Fibroblast of skin of abdomen (primary cell): ENCODE measurements around the gene SFXN5. TPM values are rescaled to one million over a fixed set of nuclear protein-coding genes. Genes with fewer than 3 reads are reported as not detected.
"Not testable (repeated sequence)": the region's sequence is repeated elsewhere in the genome, so short reads cannot be mapped to it uniquely, and the experiment has no call there.

Experiments used
- DNase-seq: peaks from one replicate; pipeline ENCODE4 v3.0.0-alpha.2; 2013
- polyA plus RNA-seq, 2 experiments: library from polyadenylated mRNA; unstranded; fragments of 120-200 nt; gene quantifications; one replicate each; pipeline ENCODE4 v1.2.1, GENCODE V29; 2013; ENCODE audit not compliant: insufficient read length in 2 of 2

SFXN5 gene, protein sequence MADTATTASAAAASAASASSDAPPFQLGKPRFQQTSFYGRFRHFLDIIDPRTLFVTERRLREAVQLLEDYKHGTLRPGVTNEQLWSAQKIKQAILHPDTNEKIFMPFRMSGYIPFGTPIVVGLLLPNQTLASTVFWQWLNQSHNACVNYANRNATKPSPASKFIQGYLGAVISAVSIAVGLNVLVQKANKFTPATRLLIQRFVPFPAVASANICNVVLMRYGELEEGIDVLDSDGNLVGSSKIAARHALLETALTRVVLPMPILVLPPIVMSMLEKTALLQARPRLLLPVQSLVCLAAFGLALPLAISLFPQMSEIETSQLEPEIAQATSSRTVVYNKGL
- polyA plus RNA-seq (2013, experiment 1 of 2; ENCODE audit: insufficient read length), result 7.5 TPM
- 9.8 TPM for polyA plus RNA-seq (2013, experiment 2 of 2; ENCODE audit: insufficient read length)

DNA sequence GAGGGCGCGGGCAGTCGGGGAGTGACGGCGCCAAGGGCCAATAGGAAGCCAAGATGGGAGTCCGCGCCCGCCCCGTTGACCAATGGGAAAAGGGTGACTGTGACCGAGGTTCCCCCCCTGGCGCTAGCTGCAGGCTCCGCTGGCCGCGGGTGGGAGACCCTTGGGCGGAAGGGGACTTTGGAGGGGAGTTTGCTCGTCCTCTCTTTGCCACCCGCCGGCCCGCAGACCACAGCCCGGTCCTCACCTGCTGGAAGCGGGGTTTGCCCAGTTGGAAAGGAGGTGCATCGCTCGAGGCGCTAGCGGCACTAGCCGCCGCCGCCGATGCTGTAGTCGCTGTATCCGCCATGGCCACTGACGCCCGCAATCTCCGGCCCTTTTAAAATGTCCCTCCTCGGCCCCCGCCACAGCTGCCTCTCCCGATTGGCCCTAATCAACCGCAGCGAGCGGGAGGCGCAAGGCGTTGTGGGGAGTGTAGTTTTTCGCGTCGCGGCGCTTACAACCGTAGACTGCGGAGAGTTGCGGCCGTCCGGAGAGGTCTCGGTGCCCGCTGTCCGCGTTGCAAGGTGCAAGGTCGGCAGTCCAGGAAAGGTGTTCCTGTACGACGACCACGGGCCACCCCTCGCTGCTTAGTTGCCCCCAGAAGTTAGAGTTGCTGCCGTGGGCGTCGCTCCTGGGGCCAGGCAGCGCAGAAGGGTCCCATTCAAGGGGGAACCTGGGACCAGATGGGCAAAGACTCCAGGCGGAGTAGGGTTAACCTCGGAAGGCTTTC is at the start of gene SFXN5:
TSS of gene SFXN5 (minus strand) at position 353 of the 769 bp plus-strand sequence. CDS start at position 346, 7 bp downstream.
- peak; percentile 96 for DNase-seq

- not testable (repeated sequence) for DNase-seq
Measured at GRCh38 chr2:73119611-73120239, 48.2 kb upstream of the SFXN5 start.

- peak; percentile 16 for DNase-seq
Measured at GRCh38 chr2:73117441-73117840, 45.9 kb upstream of the SFXN5 start.

DNA sequence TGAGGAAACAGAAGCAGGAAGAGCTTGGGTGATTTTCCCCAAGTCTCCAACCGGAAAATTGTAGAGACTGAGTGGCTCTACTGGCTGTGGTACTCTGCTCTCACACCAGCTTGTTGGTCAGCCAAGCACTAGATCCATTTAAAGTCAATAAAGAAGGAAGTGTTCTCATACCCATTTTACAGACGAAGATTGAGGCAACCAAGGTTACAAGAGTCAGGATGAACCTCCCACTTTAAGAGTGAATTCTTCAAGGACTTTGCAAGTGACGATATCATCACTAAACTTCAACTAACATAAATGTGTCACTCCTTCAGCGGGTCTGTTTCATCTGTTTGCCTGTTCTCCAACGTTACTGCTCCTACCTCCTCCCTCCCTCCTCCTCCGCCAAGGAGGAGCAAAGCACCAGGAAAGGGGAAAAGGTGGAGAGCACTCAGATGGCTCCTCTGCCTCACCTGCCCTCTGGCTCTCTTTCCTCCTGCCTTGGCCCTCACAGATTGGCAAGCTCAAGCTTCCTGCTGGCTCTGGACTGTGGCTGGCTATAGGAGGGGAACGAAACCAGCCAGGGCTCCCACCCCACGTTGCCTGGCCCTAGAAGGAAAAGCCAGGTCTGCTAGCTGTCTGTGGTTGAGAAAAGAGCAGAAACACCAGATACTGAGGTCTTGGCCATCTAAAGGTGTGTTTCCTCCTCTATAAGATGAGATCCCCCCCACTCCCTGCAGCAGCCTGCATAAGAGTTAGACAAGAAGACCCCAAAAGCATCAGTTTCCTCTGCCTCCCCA is 44.9 kb upstream of the SFXN5 start:
- DNase-seq, result no peak

DNA sequence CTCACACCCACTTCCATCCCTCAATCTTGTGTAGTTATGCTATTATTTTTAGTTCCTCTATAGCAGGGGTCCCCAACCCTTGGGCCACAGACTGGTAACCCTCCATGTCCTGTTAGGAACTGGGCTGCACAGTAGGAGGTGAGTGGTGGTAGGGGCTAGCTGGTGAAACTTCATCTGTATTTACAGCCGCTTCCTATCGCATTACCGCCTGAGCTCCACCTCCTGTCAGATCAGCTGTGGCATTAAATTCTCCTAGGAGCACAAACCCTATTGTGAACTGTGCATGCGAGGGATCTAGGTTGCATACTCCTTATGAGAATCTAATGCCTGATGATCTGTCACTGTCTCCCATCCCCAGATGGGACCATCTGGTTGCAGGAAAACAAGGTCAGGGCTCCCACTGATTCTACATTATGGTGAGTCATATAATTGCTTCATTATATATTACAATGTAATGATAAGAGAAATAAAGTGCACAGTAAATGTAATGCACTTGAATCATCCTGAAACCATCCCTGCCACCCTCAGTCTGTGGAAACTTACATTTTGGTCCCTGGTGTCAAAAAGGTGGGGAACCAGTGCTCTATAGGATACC is 42.9 kb upstream of the SFXN5 start:
- peak; percentile 48 for DNase-seq

DNA sequence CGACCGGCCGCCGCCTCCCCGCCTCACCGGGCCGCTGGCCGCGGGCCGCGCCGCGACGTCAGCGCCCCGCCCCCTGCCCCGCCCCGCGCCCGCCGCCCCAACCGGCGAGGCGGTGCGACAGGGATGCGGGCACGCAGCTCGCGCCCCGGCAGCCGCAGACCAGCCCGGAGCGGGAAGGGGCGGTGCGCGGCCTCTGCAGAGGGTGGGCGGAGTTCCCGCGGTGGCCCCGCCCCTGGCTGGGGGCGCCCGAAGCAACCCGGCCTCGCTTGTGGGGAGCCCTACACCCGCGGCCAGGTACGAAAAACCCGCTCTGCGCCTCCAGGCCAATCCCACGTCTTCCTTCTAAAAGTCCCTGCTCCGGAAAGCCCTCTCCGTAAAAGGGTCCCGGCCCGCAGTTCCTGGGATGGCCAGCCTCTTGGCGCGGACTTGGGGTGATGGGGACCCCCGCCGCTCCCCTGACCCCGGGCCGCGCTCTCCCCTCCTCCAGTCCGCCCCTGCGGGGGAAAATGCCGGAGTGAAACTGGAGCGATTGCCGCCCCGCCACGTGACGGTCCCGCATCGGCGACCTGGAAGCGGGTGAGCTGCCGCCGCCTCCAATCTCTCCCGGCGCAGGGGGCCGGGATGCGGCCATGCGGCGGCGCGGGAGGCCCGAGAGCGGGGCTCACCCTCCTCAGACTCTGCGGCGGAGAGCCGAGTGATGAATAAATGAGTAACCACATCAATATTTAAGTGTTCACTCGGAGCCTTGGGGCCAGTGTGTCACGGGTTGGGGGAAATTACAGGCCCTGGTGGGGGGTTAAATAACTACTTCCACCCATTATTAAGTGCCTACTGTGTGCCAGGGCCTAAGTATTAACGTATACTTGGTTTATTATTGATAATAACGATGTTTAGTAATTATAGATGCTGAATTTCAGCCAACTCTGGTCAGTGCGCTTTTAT is 41.7 kb upstream of the SFXN5 start, which contains the start of gene RAB11FIP5:
TSS of gene RAB11FIP5 (minus strand) at position 36 of the 942 bp plus-strand sequence. CDS start 171 bp downstream, outside the sequence.
- DNase-seq, result peak; percentile 90

- peak; percentile 32 for DNase-seq
Measured at GRCh38 chr2:73112026-73112912, 40.8 kb upstream of the SFXN5 start.

GRCh38 chr2:73111073-73112025 is 39.8 kb upstream of the SFXN5 start:
- no peak for DNase-seq

DNA sequence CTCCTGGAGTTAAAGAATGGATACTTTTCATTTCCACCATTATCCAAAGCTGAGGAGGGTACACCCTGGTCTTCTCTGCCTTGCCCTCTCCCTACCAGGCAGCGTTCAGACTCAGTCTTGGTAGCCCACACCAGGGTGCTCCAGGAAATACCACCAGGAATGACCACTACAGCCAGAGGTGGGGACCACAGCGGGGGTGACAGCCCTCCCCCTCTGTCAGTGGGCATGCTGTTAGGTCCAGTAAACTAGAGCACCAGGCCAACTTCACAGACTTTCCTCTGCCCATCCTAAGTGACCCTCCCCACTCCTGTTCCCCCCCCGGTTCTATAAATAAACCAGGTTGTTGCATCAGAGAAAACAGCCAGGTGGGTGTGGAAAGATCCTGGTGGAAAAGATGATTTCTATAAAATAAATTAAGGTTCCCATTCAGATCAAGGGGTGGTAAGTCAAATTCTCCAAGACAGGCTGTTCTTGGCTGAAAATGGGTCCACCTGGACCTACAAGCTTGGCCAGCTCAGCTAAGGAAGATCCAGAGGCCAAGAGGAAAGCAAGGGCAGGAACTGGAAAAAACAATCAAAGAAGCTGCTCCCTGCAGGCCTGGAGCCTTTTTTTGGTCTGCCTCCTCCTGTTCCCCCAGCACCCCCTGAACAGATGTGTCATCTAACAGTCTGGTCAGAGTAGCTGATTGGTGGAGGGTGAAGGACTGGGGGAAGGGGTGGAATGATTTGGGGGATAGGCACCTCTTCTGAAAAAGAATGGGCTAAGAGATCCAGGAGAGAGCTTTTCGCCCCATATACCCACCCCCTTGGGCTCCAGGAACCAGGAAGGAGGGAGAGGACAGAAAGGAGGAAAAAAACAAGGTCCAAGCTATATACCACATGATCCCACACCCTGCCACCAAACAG is 38.9 kb upstream of the SFXN5 start:
- DNase-seq, result peak; percentile 56

DNA sequence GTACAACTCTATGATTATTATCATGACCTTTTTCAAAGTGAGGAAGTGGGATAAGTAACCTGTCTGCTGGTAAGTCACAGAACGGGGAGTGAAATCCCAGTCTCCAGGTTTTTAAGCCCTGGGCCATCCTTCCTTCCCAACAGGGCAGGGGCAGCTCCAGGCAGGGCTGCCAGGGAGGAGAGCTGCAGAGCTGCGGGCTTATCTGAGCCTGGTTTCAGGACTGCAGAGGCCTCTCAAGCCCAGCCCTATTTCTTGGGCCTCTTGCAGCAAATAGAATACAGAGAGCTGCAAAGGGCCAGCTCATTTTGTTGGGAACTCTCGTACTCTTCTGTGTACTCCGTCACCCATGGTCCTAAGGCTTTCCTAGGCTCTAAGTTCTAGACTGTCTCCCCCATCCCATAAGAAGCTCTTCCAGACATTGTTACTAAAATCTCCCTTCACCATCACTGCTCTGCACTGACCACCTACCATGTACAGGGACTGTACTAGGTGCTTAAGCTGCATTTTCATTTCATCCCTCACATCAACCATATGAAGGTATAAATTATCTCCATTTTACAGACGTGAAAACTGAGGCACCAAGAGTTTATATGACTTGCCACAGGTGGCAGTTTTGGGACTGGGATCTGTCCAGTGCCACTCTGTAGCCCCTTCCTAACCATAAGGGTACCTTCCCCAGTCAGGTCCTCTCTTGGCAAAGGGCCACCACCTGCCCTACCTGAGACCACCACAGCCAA is 38.1 kb upstream of the SFXN5 start:
- no peak for DNase-seq

- no peak for DNase-seq
Measured at GRCh38 chr2:73107211-73107926, 35.9 kb upstream of the SFXN5 start.

GRCh38 chr2:73106791-73107190 is 35.3 kb upstream of the SFXN5 start:
- no peak for DNase-seq

DNA sequence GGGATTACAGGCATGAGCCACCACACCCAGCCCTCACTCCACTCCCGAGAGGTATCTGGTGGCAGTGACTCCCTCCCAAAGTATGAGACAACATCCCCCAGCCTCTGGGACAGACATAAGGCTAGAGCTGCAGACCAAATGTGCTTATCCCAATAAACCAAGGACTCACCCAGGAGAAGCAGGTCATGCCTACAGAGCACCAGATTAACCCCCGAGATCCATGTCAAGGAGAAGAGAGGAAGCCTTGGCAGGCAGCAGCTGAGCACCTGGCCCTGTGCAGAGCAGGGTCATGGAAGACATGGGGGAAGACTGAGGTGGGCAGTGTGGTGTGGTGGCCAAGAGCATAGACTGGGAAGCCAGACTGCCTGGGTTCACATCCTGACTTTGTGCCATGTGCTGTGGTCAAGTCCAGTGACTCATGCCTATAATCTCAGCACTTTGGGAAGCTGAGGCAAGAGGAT is 34.0 kb upstream of the SFXN5 start:
- DNase-seq, result no peak

DNA sequence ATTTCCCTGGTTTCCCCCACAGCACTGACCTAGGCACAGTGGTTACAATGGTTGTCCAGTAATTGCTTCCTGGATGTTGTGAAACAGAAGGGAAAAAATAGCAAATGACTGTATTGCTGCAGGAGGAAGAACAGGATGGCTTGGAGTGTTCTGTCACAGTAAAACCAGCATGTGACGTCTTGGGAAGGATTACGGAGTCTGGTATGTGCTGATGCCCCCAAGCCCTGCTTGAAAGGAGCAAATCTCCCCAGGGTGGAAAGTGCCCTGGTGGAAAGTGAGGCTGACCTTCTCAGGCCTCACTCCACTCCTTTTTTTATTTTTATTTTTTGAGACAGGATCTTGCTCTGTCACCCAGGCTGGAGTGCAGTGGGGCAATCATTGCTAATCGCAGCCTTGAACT is 33.4 kb upstream of the SFXN5 start:
- no peak for DNase-seq

DNA sequence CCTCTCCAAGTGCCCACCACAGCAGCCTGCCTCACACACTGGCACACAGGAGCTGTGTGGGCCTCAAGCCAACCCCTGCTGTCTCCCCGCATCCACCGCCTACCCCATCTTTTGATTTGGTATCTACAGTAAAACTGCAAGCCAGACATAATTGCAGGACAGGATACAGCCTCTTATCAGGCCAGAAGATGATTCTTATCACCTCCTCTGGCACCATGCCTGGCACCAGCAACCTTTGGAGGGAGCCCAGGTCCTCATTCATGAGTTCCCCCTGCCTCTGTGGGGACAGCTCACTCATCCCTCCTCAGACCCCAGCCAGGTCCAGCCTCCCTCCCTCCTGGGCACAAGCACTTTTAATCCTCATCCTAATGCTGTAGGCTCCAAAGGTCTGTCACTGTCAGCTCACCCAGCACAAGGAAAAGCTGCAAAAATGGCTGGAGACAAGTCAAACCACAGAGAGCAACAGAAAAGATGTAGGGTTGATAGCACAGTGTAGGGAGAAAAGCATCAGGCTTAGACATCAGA is 31.6 kb upstream of the SFXN5 start:
- DNase-seq, result no peak
